Neural progenitor cell (in vitro differentiated cells): ENCODE data around the gene GALNT7.

Experiments used
- EZH2 ChIP-seq: fragments of 200-600 bp; sonication (generic); IDR thresholded peaks from 2 replicates; pipeline ENCODE4 v1.6.1; 2017; ENCODE audit warnings: antibody characterized with exemption, mild to moderate bottlenecking, moderate library complexity
- EZH2phosphoT487 ChIP-seq: fragments of 200-600 bp; sonication (generic); IDR thresholded peaks from 2 replicates; pipeline ENCODE4 v1.6.1; 2017; ENCODE audit warnings: antibody characterized with exemption
- TF ChIP-seq, protein P1 (sequence below): fragments of 200-600 bp; sonication (generic); IDR thresholded peaks from 2 replicates; pipeline ENCODE4 v1.5.1; 2017; ENCODE audit warnings: antibody characterized with exemption, mild to moderate bottlenecking

DNA sequence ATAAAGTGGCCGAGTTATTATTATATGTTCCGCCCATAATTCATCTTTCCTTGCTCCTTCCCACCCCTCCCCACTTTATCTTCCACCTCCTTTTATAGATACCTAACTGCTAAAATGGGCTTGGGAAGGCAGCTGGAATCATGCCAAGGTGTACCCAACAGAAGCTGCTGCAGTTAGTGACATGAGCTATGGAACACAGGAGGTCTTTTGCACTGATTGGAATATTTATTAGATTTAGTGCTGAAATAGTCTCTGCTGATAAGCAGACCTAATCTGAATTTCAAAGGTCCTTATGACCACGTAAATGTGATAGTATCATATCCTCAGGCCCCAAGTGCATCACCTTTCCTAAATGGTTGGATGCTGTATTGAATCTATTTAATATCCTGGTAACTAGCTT lies 100.7 kb downstream of the GALNT7 start:
- TF ChIP-seq, protein P1, sequence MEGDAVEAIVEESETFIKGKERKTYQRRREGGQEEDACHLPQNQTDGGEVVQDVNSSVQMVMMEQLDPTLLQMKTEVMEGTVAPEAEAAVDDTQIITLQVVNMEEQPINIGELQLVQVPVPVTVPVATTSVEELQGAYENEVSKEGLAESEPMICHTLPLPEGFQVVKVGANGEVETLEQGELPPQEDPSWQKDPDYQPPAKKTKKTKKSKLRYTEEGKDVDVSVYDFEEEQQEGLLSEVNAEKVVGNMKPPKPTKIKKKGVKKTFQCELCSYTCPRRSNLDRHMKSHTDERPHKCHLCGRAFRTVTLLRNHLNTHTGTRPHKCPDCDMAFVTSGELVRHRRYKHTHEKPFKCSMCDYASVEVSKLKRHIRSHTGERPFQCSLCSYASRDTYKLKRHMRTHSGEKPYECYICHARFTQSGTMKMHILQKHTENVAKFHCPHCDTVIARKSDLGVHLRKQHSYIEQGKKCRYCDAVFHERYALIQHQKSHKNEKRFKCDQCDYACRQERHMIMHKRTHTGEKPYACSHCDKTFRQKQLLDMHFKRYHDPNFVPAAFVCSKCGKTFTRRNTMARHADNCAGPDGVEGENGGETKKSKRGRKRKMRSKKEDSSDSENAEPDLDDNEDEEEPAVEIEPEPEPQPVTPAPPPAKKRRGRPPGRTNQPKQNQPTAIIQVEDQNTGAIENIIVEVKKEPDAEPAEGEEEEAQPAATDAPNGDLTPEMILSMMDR, result no peak
- TF ChIP-seq EZH2 (no peak), EZH2phosphoT487 (no peak)
